ENCODE measurements around the gene FUT9. TPM values are rescaled to one million over a fixed set of nuclear protein-coding genes. Genes with fewer than 3 reads are reported as not detected.

Gene FUT9
- total and polyA plus RNA-seq, 2 experiments from 2014 or later = 2.1 to 6.8 TPM

DNA sequence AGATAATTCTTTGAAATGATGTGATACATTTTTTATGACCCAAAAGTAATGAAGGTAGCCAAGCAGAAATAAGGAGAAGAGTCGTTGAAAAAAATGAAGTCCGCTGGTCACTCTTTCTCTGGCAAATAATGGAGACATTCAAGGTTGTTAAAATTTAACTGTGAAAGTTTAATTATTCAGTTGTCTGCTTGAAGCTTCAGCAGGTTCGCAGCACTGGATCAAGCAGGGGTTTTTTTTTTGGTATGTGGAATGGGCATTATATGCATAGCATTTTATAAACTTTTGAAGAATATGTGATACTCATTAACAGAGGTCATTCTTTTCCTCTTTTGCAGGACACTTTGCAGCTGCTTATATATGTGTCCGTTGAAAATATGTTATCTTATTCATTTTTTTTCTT lies 21.6 kb upstream of the FUT9 start:
- H4K20me1 ChIP-seq (replicated peaks; ENCODE audit: insufficient read depth) = no peaks in the 10 kb centered on the region
- no peak overlapping the region for H3K4me3 Mint-ChIP-seq
- H3K9me3 Mint-ChIP-seq = peaks cover 33% of the 10 kb centered on the region
- no peak overlapping the region for H3K4me2 ChIP-seq
- H2AFZ ChIP-seq = no peak overlapping the region
- no peaks in the 10 kb centered on the region for H3K79me2 ChIP-seq (replicated peaks; ENCODE audit: insufficient read depth)
- no peak overlapping the region for H3K27ac Mint-ChIP-seq
- ATAC-seq = no peak
- H3K27ac ChIP-seq (ENCODE audit: low read depth) = no peak overlapping the region
- no peak overlapping the region for H3K4me3 ChIP-seq
- no peaks in the 10 kb centered on the region for H3K27me3 ChIP-seq (ENCODE audit: insufficient read depth)
- H3K4me1 ChIP-seq (ENCODE audit: insufficient read depth) = no peaks in the 10 kb centered on the region
- H3F3A ChIP-seq (replicated peaks; ENCODE audit: low read depth) = no peaks in the 10 kb centered on the region
- H3K27me3 Mint-ChIP-seq (ENCODE audit: insufficient read depth, low read depth, poor library complexity) = no peaks in the 10 kb centered on the region
- TF ChIP-seq, protein P1, sequence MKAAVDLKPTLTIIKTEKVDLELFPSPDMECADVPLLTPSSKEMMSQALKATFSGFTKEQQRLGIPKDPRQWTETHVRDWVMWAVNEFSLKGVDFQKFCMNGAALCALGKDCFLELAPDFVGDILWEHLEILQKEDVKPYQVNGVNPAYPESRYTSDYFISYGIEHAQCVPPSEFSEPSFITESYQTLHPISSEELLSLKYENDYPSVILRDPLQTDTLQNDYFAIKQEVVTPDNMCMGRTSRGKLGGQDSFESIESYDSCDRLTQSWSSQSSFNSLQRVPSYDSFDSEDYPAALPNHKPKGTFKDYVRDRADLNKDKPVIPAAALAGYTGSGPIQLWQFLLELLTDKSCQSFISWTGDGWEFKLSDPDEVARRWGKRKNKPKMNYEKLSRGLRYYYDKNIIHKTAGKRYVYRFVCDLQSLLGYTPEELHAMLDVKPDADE (IDR thresholded peaks at IDR 0.05) = no peak
- no peak for TF ChIP-seq STAT1 (IDR thresholded peaks at IDR 0.05; ENCODE audit: unreplicated experiment)
- no peak for TF ChIP-seq JUNB (IDR thresholded peaks at IDR 0.05; ENCODE audit: unreplicated experiment)
- TF ChIP-seq REST (IDR thresholded peaks at IDR 0.05; ENCODE audit: unreplicated experiment) = no peak
- no peak for TF ChIP-seq CREB1 (CRISPR knock-in tag; IDR thresholded peaks at IDR 0.05; ENCODE audit: low read depth)
- no peak for TF ChIP-seq EZH2 (IDR thresholded peaks at IDR 0.05; ENCODE audit: low read depth, unreplicated experiment)
- TF ChIP-seq, protein P2, sequence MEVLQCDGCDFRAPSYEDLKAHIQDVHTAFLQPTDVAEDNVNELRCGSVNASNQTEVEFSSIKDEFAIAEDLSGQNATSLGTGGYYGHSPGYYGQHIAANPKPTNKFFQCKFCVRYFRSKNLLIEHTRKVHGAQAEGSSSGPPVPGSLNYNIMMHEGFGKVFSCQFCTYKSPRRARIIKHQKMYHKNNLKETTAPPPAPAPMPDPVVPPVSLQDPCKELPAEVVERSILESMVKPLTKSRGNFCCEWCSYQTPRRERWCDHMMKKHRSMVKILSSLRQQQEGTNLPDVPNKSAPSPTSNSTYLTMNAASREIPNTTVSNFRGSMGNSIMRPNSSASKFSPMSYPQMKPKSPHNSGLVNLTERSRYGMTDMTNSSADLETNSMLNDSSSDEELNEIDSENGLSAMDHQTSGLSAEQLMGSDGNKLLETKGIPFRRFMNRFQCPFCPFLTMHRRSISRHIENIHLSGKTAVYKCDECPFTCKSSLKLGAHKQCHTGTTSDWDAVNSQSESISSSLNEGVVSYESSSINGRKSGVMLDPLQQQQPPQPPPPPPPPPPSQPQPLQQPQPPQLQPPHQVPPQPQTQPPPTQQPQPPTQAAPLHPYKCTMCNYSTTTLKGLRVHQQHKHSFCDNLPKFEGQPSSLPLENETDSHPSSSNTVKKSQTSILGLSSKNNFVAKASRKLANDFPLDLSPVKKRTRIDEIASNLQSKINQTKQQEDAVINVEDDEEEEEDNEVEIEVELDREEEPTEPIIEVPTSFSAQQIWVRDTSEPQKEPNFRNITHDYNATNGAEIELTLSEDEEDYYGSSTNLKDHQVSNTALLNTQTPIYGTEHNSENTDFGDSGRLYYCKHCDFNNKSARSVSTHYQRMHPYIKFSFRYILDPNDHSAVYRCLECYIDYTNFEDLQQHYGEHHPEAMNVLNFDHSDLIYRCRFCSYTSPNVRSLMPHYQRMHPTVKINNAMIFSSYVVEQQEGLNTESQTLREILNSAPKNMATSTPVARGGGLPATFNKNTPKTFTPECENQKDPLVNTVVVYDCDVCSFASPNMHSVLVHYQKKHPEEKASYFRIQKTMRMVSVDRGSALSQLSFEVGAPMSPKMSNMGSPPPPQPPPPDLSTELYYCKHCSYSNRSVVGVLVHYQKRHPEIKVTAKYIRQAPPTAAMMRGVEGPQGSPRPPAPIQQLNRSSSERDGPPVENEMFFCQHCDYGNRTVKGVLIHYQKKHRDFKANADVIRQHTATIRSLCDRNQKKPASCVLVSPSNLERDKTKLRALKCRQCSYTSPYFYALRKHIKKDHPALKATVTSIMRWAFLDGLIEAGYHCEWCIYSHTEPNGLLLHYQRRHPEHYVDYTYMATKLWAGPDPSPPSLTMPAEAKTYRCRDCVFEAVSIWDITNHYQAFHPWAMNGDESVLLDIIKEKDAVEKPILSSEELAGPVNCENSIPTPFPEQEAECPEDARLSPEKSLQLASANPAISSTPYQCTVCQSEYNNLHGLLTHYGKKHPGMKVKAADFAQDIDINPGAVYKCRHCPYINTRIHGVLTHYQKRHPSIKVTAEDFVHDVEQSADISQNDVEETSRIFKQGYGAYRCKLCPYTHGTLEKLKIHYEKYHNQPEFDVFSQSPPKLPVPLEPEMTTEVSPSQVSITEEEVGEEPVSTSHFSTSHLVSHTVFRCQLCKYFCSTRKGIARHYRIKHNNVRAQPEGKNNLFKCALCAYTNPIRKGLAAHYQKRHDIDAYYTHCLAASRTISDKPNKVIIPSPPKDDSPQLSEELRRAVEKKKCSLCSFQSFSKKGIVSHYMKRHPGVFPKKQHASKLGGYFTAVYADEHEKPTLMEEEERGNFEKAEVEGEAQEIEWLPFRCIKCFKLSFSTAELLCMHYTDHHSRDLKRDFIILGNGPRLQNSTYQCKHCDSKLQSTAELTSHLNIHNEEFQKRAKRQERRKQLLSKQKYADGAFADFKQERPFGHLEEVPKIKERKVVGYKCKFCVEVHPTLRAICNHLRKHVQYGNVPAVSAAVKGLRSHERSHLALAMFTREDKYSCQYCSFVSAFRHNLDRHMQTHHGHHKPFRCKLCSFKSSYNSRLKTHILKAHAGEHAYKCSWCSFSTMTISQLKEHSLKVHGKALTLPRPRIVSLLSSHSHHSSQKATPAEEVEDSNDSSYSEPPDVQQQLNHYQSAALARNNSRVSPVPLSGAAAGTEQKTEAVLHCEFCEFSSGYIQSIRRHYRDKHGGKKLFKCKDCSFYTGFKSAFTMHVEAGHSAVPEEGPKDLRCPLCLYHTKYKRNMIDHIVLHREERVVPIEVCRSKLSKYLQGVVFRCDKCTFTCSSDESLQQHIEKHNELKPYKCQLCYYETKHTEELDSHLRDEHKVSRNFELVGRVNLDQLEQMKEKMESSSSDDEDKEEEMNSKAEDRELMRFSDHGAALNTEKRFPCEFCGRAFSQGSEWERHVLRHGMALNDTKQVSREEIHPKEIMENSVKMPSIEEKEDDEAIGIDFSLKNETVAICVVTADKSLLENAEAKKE (CRISPR knock-in tag; IDR thresholded peaks at IDR 0.05) = no peak
- TF ChIP-seq, protein P3, sequence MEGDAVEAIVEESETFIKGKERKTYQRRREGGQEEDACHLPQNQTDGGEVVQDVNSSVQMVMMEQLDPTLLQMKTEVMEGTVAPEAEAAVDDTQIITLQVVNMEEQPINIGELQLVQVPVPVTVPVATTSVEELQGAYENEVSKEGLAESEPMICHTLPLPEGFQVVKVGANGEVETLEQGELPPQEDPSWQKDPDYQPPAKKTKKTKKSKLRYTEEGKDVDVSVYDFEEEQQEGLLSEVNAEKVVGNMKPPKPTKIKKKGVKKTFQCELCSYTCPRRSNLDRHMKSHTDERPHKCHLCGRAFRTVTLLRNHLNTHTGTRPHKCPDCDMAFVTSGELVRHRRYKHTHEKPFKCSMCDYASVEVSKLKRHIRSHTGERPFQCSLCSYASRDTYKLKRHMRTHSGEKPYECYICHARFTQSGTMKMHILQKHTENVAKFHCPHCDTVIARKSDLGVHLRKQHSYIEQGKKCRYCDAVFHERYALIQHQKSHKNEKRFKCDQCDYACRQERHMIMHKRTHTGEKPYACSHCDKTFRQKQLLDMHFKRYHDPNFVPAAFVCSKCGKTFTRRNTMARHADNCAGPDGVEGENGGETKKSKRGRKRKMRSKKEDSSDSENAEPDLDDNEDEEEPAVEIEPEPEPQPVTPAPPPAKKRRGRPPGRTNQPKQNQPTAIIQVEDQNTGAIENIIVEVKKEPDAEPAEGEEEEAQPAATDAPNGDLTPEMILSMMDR (conservative IDR thresholded peaks at IDR 0.05; ENCODE audit: low read depth in 2 of 2) = no peak
- TF ChIP-seq ZNF114 (CRISPR knock-in tag; IDR thresholded peaks at IDR 0.05) = no peak
- TF ChIP-seq EZH2phosphoT487 (IDR thresholded peaks at IDR 0.05; ENCODE audit: unreplicated experiment) = no peak
- TF ChIP-seq NANOG (IDR thresholded peaks at IDR 0.05; ENCODE audit: borderline replicate concordance) = no peak
- TF ChIP-seq POLR2AphosphoS5 (IDR thresholded peaks at IDR 0.05; ENCODE audit: low read depth) = no peak
- no peak for TF ChIP-seq ZNF331 (CRISPR knock-in tag; IDR thresholded peaks at IDR 0.05; ENCODE audit: low read depth)
- no peak for DNase-seq (ENCODE audit: low spot score)
- peaks cover 8% of the 10 kb centered on the region; the same call in 1 of the 2 replicates for H3K9me2 ChIP-seq (ENCODE audit: insufficient read depth)
- H3K4me1 Mint-ChIP-seq = no peaks in the 10 kb centered on the region
- H3K36me3 ChIP-seq (ENCODE audit: insufficient read depth) = peaks cover 8% of the 10 kb centered on the region; the same call in 1 of the 2 replicates
- H3K36me3 Mint-ChIP-seq (ENCODE audit: low read depth) = peaks cover 18% of the 10 kb centered on the region

Measured in GM23338 (cell line).